Heart left ventricle (tissue), 16 donors: ENCODE results near the gene OR5H2. TPM values are rescaled to one million over a fixed set of nuclear protein-coding genes. Genes with fewer than 3 reads are reported as not detected.

Source experiments
- ATAC-seq, 4 donors: fragments of 200-7000 bp; cut with Tn5 transposase; one replicate each; pipeline ENCODE4 v1.9.1; 2020 to 2022; ENCODE audit warnings: moderate library complexity in 4 of 4, mild to moderate bottlenecking in 3 of 4, moderate number of reproducible peaks in 1 of 4
- DNase-seq, 5 donors: peaks; one replicate each; pipeline ENCODE4 v3.0.0-alpha.2; 2020
- H3K27ac ChIP-seq, 12 donors: fragments of 200-600 bp; sonication (generic) in 4 of 12; one replicate each; pipeline versions ENCODE4 v1.5.0 to v1.8.0; 2016 to 2022; ENCODE audit warnings: mild to moderate bottlenecking in 2 of 12
- H3K27me3 ChIP-seq, 9 donors: fragments of 200-600 bp; sonication (generic) in 2 of 9; one replicate each; pipeline versions ENCODE4 v1.5.1 to v1.8.0; 2016 to 2022; ENCODE audit warnings: mild to moderate bottlenecking in 3 of 9
- H3K36me3 ChIP-seq, 9 donors: fragments of 200-600 bp; sonication (generic) in 2 of 9; one replicate each; pipeline versions ENCODE4 v1.5.0 to v1.8.0; 2018 to 2022; ENCODE audit warnings: mild to moderate bottlenecking in 2 of 9
- H3K4me1 ChIP-seq, 12 donors: fragments of 200-600 bp; sonication (generic) in 4 of 12; one replicate each; pipeline versions ENCODE4 v1.5.0 to v1.8.0; 2016 to 2022; ENCODE audit warnings: mild to moderate bottlenecking in 3 of 12
- H3K4me3 ChIP-seq, 12 donors: fragments of 200-600 bp; sonication (generic) in 4 of 12; one replicate each; pipeline versions ENCODE4 v1.5.0 to v1.8.0; 2017 to 2022; ENCODE audit warnings: mild to moderate bottlenecking in 9 of 12, moderate library complexity in 4 of 12
- H3K9me3 ChIP-seq, 12 donors: fragments of 200-600 bp; sonication (generic) in 4 of 12; one replicate each; pipeline versions ENCODE4 v1.5.0 to v1.8.0; 2016 to 2022; ENCODE audit warnings: mild to moderate bottlenecking in 1 of 12
- POLR2A ChIP-seq, 2 donors: fragments of 450-650 bp; IDR thresholded peaks; one replicate each; pipeline ENCODE4 v1.6.1; 2017; ENCODE audit warnings: antibody characterized with exemption in 2 of 2, mild to moderate bottlenecking in 2 of 2, moderate library complexity in 2 of 2
- whole genome bisulfite sequencing, 4 donors: extraction: QIAGEN DNeasy Blood & Tissue Kit in 2 of 4; methylation state at CpG; one replicate each; pipeline versions ENCODE4 v1.1.5 to v1.1.7; 2013 to 2018; 5-methylcytosine and 5-hydroxymethylcytosine counted together
- intact Hi-C, 10 donors: fragments of 100-400 bp; cut with DNase I; formaldehyde crosslinking; loops; one replicate each; pipeline versions ENCODE4 v1.11.1 to v1.14.2; 2022
- long read RNA-seq, 3 donors: library from polyadenylated mRNA; unstranded; transcript quantifications; one replicate each; pipeline ENCODE4 v2.0.0, GENCODE V29; 2020 to 2021
- polyA plus RNA-seq, 2 donors: library from polyadenylated mRNA; stranded (reverse); fragments of 200-250 nt; gene quantifications; one replicate each; pipeline ENCODE4 v1.2.3, GENCODE V29; 2013
- total RNA-seq, 9 donors: library from RNA; depleted of rRNA in 2 of 9; stranded (reverse); fragments of >200 nt in 2 of 9; fragmentation: NEBNext Ultra II Directional in 3 of 9; extraction: Animal tissue kit (Norgen Biotek cat#: 25700) in 3 of 9; gene quantifications; one replicate each; pipeline versions ENCODE4 v1.1.0 to v1.2.4, GENCODE V29; 2016 to 2023
- TF ChIP-seq, protein P1 (sequence below), 12 donors: fragments of 200-600 bp; sonication (generic) in 4 of 12; IDR thresholded peaks; one replicate each; pipeline versions ENCODE4 v1.5.0 to v1.8.0; 2018 to 2022; ENCODE audit warnings: antibody characterized with exemption in 12 of 12, mild to moderate bottlenecking in 5 of 12
- donor health status: ischemic (EF 13 %, LVEDD 7.1; RV severe dilation, severe dysfunction).
- donor health status: healthy with polysubstance abuse.
- donor health status: DM: no; HTN: yes; CAD: no.
- donor health status: DM: no; HTN: no; CAD: no.
- donor health status: ischemic (EF 25% LVEDD 6.9; RV normal size, moderate dysfunction).
- donor health status: ischemic (EF 25% LVEDD 5.7; RV mildly dilated, moderate dysfunction).
- donor health status: healthy.
- donor health status: DM: yes; HTN: yes; CAD: no.
- donor health status: ischemic (EF 35%, LVEDD 5.7; RV mildly dilated, moderate dysfunction).
- donor health status: nonischemic (EF 11% LVEDD 7.7; RV severe dilation, severe dysfunction).
- donor health status: DM: yes; HTN: yes; CAD: no.
- donor health status: PGD.
- donor health status: ischemic (EF 29% LVEDD 5.4; RV normal size, mild dysfunction).
- donor health status: nonischemic (EF 23%, LVEDD 6.1; RV moderate dilation, normal function).

The OR5H2 gene
- total RNA-seq (not detected), polyA plus RNA-seq (not detected)
- long read RNA-seq, donor 1: 0 reads
- long read RNA-seq, donor 2: 0 reads
- long read RNA-seq, donor 3: 0 reads

DNA sequence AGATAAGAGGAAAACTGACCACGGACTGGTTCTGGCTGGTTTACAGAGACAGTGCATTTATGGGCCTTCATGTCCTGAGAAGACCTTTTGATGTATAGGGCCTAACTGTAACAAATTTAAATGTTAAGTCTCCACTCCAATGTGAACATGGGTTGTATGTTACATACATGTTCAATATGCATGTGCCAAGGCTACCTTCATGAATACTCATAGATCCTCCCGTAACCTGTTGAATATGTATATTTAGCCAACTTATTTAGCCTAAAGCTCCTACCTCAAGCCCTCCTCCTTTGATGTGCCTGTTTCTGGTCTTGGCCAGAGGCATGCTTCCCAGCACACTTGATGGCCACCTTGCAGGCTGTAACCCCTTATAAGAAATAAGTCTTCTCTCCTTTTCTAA is at the start of gene OR5H2:
Gene OR5H2 (plus strand): TSS at position 301 of the 400 bp plus-strand sequence. CDS start 398 bp downstream, outside the sequence.
- TF ChIP-seq, protein P1, sequence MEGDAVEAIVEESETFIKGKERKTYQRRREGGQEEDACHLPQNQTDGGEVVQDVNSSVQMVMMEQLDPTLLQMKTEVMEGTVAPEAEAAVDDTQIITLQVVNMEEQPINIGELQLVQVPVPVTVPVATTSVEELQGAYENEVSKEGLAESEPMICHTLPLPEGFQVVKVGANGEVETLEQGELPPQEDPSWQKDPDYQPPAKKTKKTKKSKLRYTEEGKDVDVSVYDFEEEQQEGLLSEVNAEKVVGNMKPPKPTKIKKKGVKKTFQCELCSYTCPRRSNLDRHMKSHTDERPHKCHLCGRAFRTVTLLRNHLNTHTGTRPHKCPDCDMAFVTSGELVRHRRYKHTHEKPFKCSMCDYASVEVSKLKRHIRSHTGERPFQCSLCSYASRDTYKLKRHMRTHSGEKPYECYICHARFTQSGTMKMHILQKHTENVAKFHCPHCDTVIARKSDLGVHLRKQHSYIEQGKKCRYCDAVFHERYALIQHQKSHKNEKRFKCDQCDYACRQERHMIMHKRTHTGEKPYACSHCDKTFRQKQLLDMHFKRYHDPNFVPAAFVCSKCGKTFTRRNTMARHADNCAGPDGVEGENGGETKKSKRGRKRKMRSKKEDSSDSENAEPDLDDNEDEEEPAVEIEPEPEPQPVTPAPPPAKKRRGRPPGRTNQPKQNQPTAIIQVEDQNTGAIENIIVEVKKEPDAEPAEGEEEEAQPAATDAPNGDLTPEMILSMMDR (IDR thresholded peaks at IDR 0.05): no peak
- TF ChIP-seq POLR2A (IDR thresholded peaks at IDR 0.05): no peak
- ATAC-seq (no peak), DNase-seq (no peak)
- Histone ChIP-seq H3K27me3 (no peaks in the 10 kb centered on the region), H3K9me3 (no peaks in the 10 kb centered on the region), H3K27ac (no peak within 1 kb of the TSS), H3K36me3 (no peaks in the 10 kb centered on the region), H3K4me1 (no peaks in the 10 kb centered on the region), H3K4me3 (no peak within 1 kb of the TSS)
- WGBS, 4 donors: 54 to 63% (median 57%) methylated on average over 2 of the region's 2 CpGs
- intact Hi-C loops: no loop called here

GRCh38 chr3:98233468-98233867 is 48.8 kb upstream of the OR5H2 start:
- Histone ChIP-seq H3K4me1 (no peaks in the 10 kb centered on the region), H3K4me3 (no peak overlapping the region), H3K9me3 (no peaks in the 10 kb centered on the region), H3K27me3 (no peaks in the 10 kb centered on the region), H3K36me3 (no peaks in the 10 kb centered on the region), H3K27ac (no peak overlapping the region)
- no peak for ATAC-seq
- 60 to 67% (median 66%) methylated on average over 5 of the region's 5 CpGs for whole genome bisulfite sequencing, 4 donors
- DNase-seq: no peak
- TF ChIP-seq, protein P1 (IDR thresholded peaks at IDR 0.05): no peak
- no peak for TF ChIP-seq POLR2A (IDR thresholded peaks at IDR 0.05)
- intact Hi-C loops: no loop called here

- Histone ChIP-seq H3K36me3 (no peaks in the 10 kb centered on the region), H3K9me3 (no peaks in the 10 kb centered on the region), H3K4me3 (no peak overlapping the region), H3K27ac (no peak overlapping the region), H3K4me1 (no peaks in the 10 kb centered on the region), H3K27me3 (no peaks in the 10 kb centered on the region)
- no peak for ATAC-seq
- intact Hi-C loops: no loop called here
- no peak for DNase-seq
- TF ChIP-seq, protein P1 (IDR thresholded peaks at IDR 0.05): no peak
- TF ChIP-seq POLR2A (IDR thresholded peaks at IDR 0.05): no peak
Measured at GRCh38 chr3:98240131-98240530, 42.2 kb upstream of the OR5H2 start.

DNA sequence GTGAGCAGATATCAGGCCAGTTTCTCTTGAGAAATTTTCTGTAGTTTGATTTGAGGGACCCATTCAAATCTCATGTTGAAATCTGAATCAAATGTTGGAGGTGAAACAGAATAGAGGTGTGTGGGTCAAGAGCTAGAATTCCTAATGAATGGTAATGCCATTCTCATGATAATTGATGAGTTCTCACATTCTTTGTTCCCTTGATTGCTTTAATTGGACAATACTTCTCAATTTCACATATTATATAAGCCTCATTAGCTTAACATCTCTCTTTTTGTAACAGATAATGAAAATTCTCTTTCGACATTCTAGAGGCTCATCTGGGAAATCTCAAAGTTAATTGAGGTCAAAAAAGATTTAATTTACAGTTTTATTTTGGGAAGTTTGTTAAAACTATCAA is 40.1 kb upstream of the OR5H2 start:
- 30 to 74% (median 61%) methylated on average over 1 of the region's 1 CpG for WGBS, 4 donors
- Histone ChIP-seq H3K4me1 (no peaks in the 10 kb centered on the region), H3K36me3 (no peaks in the 10 kb centered on the region), H3K4me3 (no peak overlapping the region), H3K27ac (no peak overlapping the region), H3K9me3 (no peaks in the 10 kb centered on the region), H3K27me3 (no peaks in the 10 kb centered on the region)
- TF ChIP-seq, protein P1 (IDR thresholded peaks at IDR 0.05): no peak
- no peak for DNase-seq
- intact Hi-C loops: no loop called here
- no peak for ATAC-seq
